IMR-90 (cell line): ENCODE results near the gene USP17L19.
"Not testable (repeated sequence)": the region's sequence is repeated elsewhere in the genome, so short reads cannot be mapped to it uniquely, and the experiment has no call there.

Source experiments
- BHLHE40 ChIP-seq: fragments of 150-350 bp; IDR thresholded peaks from 2 replicates; pipeline ENCODE4 v1.6.1; 2016; ENCODE audit warnings: mild to moderate bottlenecking, low read depth, low read length
- CEBPB ChIP-seq: IDR thresholded peaks from 2 replicates; pipeline ENCODE4 v1.6.1; 2012; ENCODE audit warnings: low read depth, low read length, improper control_type of control experiment
- ELK1 ChIP-seq: fragments of 150-350 bp; IDR thresholded peaks from 2 replicates; pipeline ENCODE4 v1.6.1; 2016; ENCODE audit warnings: low read depth, mild to moderate bottlenecking, low read length, moderate library complexity, borderline replicate concordance
- FOS ChIP-seq: fragments of 150-350 bp; IDR thresholded peaks from 2 replicates; pipeline ENCODE4 v1.6.1; 2016; ENCODE audit warnings: low read depth, low read length
- MAFK ChIP-seq: IDR thresholded peaks from 2 replicates; pipeline ENCODE4 v1.6.1; 2012; ENCODE audit warnings: low read depth, low read length, improper control_type of control experiment
- MAZ ChIP-seq: IDR thresholded peaks from 2 replicates; pipeline ENCODE4 v1.6.1; 2012; ENCODE audit warnings: low read depth, mild to moderate bottlenecking, low read length, improper control_type of control experiment, moderate library complexity, borderline replicate concordance
- NFE2L2 ChIP-seq: fragments of 150-350 bp; IDR thresholded peaks from 2 replicates; pipeline ENCODE4 v1.6.1; 2016; ENCODE audit warnings: low read depth, mild to moderate bottlenecking, low read length
- POLR2A ChIP-seq: IDR thresholded peaks from 2 replicates; pipeline ENCODE4 v1.6.1; 2012; ENCODE audit warnings: mild to moderate bottlenecking, low read depth, low read length
- RAD21 ChIP-seq: IDR thresholded peaks from 2 replicates; pipeline ENCODE4 v1.6.1; 2012; ENCODE audit warnings: low read length, improper control_type of control experiment
- RFX5 ChIP-seq: IDR thresholded peaks from 2 replicates; pipeline ENCODE4 v1.8.0; 2012; ENCODE audit warnings: low read depth, mild to moderate bottlenecking, low read length, moderate library complexity
- SMC3 ChIP-seq: fragments of 150-350 bp; IDR thresholded peaks from 2 replicates; pipeline ENCODE4 v1.6.1; 2016; ENCODE audit warnings: low read depth, mild to moderate bottlenecking, antibody characterized with exemption, low read length, moderate library complexity
- TF ChIP-seq, protein P1 (sequence below): conservative IDR thresholded peaks from 2 replicates; pipeline ENCODE4 v1.5.1; 2012; ENCODE audit warnings: mild to moderate bottlenecking, low read depth, low read length, improper control_type of control experiment
- TF ChIP-seq, protein P2 (sequence below): fragments of 150-350 bp; IDR thresholded peaks from 2 replicates; pipeline ENCODE4 v1.6.1; 2017; ENCODE audit warnings: mild to moderate bottlenecking, antibody characterized with exemption, low read length, low read depth

DNA sequence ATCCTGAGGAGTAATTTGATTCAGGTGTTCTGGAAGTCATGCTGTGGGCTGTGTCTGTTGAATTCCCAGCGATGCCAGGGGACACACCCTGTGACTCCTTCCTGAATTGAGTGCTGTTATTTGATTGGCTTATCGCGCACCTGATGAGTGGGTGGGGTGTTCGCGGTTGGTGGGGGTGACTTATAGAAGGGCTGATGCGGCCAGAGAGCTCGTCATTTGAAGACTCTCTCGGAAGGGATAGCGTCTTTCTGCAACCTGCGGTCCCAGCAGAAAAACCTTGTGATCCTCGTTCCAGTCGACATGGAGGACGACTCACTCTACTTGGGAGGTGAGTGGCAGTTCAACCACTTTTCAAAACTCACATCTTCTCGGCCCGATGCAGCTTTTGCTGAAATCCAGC, 4.6 kb downstream of the USP17L19 start, which contains the start of gene USP17L20:
- TF ChIP-seq CEBPB, RFX5, POLR2A, FOS, RAD21, NFE2L2, MAFK, MAZ, SMC3, BHLHE40, ELK1: not testable (repeated sequence)
- TF ChIP-seq, protein P1, sequence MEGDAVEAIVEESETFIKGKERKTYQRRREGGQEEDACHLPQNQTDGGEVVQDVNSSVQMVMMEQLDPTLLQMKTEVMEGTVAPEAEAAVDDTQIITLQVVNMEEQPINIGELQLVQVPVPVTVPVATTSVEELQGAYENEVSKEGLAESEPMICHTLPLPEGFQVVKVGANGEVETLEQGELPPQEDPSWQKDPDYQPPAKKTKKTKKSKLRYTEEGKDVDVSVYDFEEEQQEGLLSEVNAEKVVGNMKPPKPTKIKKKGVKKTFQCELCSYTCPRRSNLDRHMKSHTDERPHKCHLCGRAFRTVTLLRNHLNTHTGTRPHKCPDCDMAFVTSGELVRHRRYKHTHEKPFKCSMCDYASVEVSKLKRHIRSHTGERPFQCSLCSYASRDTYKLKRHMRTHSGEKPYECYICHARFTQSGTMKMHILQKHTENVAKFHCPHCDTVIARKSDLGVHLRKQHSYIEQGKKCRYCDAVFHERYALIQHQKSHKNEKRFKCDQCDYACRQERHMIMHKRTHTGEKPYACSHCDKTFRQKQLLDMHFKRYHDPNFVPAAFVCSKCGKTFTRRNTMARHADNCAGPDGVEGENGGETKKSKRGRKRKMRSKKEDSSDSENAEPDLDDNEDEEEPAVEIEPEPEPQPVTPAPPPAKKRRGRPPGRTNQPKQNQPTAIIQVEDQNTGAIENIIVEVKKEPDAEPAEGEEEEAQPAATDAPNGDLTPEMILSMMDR, result not testable (repeated sequence)
- TF ChIP-seq, protein P2, sequence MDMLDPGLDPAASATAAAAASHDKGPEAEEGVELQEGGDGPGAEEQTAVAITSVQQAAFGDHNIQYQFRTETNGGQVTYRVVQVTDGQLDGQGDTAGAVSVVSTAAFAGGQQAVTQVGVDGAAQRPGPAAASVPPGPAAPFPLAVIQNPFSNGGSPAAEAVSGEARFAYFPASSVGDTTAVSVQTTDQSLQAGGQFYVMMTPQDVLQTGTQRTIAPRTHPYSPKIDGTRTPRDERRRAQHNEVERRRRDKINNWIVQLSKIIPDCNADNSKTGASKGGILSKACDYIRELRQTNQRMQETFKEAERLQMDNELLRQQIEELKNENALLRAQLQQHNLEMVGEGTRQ, result not testable (repeated sequence)
